ENCODE results near the gene KCNJ10.

- TF ChIP-seq CTCF (IDR thresholded peaks at IDR 0.05; ENCODE audit: extremely low read depth in 1 of 2, insufficient read depth in 1 of 2, low read depth in 1 of 2, low read length in 2 of 2) (no peak), POLR2A (IDR thresholded peaks at IDR 0.05; ENCODE audit: low read depth, low read length) (no peak), POLR2AphosphoS5 (IDR thresholded peaks at IDR 0.05; ENCODE audit: insufficient read depth, low read depth, low read length) (no peak), FOS (IDR thresholded peaks at IDR 0.05; ENCODE audit: borderline replicate concordance, insufficient read depth, low read length) (no peak), MYC (IDR thresholded peaks at IDR 0.05; ENCODE audit: low read depth, low read length) (no peak), MAX (IDR thresholded peaks at IDR 0.05; ENCODE audit: insufficient read depth, insufficient read length) (no peak), EZH2 (IDR thresholded peaks at IDR 0.05; ENCODE audit: borderline replicate concordance, low read depth, low read length, severe bottlenecking) (no peak)
Measured at GRCh38 chr1:160098852-160099561, 29.0 kb upstream of the KCNJ10 start.

All from endothelial cell of umbilical vein (primary cell).